Thyroid gland (tissue), 4 donors: ENCODE data around the gene HOXC10. TPM values are rescaled to one million over a fixed set of nuclear protein-coding genes. Genes with fewer than 3 reads are reported as not detected.

Source experiments
- DNase-seq, 2 donors: peaks; one replicate each; pipeline ENCODE4 v3.0.0-alpha.2; 2019
- H3K27ac ChIP-seq, 3 donors: fragments of 200-600 bp; sonication (generic); 1 replicate in 2 of 3; 2 replicates in 1 of 3; pipeline ENCODE4 v1.5.1; 2016 to 2019; ENCODE audit warnings: mild to moderate bottlenecking in 1 of 3, moderate library complexity in 1 of 3
- H3K27me3 ChIP-seq: fragments of 200-600 bp; sonication (generic); one replicate; pipeline ENCODE4 v1.5.1; 2019
- H3K36me3 ChIP-seq, 2 donors: fragments of 200-600 bp; sonication (generic); one replicate each; pipeline ENCODE4 v1.5.1; 2016 to 2019
- H3K4me1 ChIP-seq, 2 donors: fragments of 200-600 bp; sonication (generic); one replicate each; pipeline ENCODE4 v1.5.1; 2017 to 2019
- H3K4me3 ChIP-seq, 3 donors: fragments of 200-600 bp; sonication (generic); replicated peaks in 1 of 3; 1 replicate in 2 of 3; 2 replicates in 1 of 3; pipeline ENCODE4 v1.5.1; 2016; ENCODE audit warnings: mild to moderate bottlenecking in 1 of 3
- H3K9me3 ChIP-seq: fragments of 200-600 bp; sonication (generic); one replicate; pipeline ENCODE4 v1.5.1; 2017
- POLR2A ChIP-seq, 2 donors: fragments of 450-650 bp; IDR thresholded peaks; one replicate each; pipeline ENCODE4 v1.6.1; 2017; ENCODE audit warnings: antibody characterized with exemption in 2 of 2, mild to moderate bottlenecking in 2 of 2, moderate library complexity in 1 of 2
- WGBS, 2 donors: methylation state at CpG; one replicate each; pipeline ENCODE4 v1.1.5; 2017; 5-methylcytosine and 5-hydroxymethylcytosine counted together
- intact Hi-C: fragments of 100-400 bp; cut with DNase I; formaldehyde crosslinking; loops from one replicate; pipeline ENCODE4 v1.15.1; 2023
- total RNA-seq, 4 donors: library from RNA; depleted of rRNA; stranded (reverse); fragments of >200 nt; gene quantifications; one replicate each; pipeline ENCODE4 v1.2.3, GENCODE V29; 2016
- TF ChIP-seq, protein P1 (sequence below), 6 experiments: fragments of 200-600 bp in 3 of 6; fragments of 450-650 bp in 3 of 6; sonication (generic) in 3 of 6; IDR thresholded peaks; one replicate each; pipeline ENCODE4 v1.5.1; 2016 to 2019; ENCODE audit warnings: antibody characterized with exemption in 6 of 6, mild to moderate bottlenecking in 2 of 6, inconsistent platforms in 1 of 6, moderate library complexity in 1 of 6

The HOXC10 gene
- total RNA-seq, 4 donors from 2014 or later = not detected

DNA sequence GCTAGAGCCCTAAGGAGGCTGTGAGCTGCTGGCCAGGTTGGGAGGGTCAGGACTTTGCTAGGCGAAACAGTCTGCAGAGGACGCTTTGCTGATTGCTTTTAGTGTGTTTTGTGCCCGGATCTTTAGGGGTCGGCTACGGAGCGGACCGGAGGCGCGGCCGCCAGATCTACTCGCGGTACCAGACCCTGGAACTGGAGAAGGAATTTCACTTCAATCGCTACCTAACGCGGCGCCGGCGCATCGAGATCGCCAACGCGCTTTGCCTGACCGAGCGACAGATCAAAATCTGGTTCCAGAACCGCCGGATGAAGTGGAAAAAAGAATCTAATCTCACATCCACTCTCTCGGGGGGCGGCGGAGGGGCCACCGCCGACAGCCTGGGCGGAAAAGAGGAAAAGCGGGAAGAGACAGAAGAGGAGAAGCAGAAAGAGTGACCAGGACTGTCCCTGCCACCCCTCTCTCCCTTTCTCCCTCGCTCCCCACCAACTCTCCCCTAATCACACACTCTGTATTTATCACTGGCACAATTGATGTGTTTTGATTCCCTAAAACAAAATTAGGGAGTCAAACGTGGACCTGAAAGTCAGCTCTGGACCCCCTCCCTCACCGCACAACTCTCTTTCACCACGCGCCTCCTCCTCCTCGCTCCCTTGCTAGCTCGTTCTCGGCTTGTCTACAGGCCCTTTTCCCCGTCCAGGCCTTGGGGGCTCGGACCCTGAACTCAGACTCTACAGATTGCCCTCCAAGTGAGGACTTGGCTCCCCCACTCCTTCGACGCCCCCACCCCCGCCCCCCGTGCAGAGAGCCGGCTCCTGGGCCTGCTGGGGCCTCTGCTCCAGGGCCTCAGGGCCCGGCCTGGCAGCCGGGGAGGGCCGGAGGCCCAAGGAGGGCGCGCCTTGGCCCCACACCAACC, 44.8 kb downstream of the HOXC10 start:
- Histone ChIP-seq H3K36me3 (no peaks in the 10 kb centered on the region), H3K4me1 (peaks cover 0 to 29% of the 10 kb centered on the region in 2 donors), H3K4me3 (no peak overlapping the region), H3K9me3 (no peaks in the 10 kb centered on the region), H3K27ac (no peak overlapping the region), H3K27me3 (peaks cover 86% of the 10 kb centered on the region)
- DNase-seq = no peak
- intact Hi-C loops = no loop called here
- 20 to 27% methylated on average over 43 to 49 of the region's 53 CpGs for WGBS, 2 donors
- TF ChIP-seq, protein P1, sequence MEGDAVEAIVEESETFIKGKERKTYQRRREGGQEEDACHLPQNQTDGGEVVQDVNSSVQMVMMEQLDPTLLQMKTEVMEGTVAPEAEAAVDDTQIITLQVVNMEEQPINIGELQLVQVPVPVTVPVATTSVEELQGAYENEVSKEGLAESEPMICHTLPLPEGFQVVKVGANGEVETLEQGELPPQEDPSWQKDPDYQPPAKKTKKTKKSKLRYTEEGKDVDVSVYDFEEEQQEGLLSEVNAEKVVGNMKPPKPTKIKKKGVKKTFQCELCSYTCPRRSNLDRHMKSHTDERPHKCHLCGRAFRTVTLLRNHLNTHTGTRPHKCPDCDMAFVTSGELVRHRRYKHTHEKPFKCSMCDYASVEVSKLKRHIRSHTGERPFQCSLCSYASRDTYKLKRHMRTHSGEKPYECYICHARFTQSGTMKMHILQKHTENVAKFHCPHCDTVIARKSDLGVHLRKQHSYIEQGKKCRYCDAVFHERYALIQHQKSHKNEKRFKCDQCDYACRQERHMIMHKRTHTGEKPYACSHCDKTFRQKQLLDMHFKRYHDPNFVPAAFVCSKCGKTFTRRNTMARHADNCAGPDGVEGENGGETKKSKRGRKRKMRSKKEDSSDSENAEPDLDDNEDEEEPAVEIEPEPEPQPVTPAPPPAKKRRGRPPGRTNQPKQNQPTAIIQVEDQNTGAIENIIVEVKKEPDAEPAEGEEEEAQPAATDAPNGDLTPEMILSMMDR (IDR thresholded peaks at IDR 0.05) = no peak
- no peak for TF ChIP-seq POLR2A (IDR thresholded peaks at IDR 0.05)

- Histone ChIP-seq H3K4me1 (peaks cover 0 to 29% of the 10 kb centered on the region in 2 donors), H3K36me3 (no peaks in the 10 kb centered on the region), H3K27me3 (peaks cover 84% of the 10 kb centered on the region), H3K9me3 (no peaks in the 10 kb centered on the region), H3K27ac (no peak overlapping the region), H3K4me3 (no peak overlapping the region)
- DNase-seq = no peak
- no peak for TF ChIP-seq POLR2A (IDR thresholded peaks at IDR 0.05)
- TF ChIP-seq, protein P1 (IDR thresholded peaks at IDR 0.05) = no peak
- 29 to 33% methylated on average over 7 of the region's 7 CpGs for WGBS, 2 donors
- intact Hi-C loops = no loop called here
Observed at GRCh38 chr12:54030442-54030801, 45.5 kb downstream of the HOXC10 start.

GRCh38 chr12:54030889-54031471, 46.0 kb downstream of the HOXC10 start:
- no peaks in the 10 kb centered on the region for H3K36me3 ChIP-seq
- H3K27me3 ChIP-seq = peaks cover 79% of the 10 kb centered on the region
- TF ChIP-seq, protein P1 (IDR thresholded peaks at IDR 0.05) = no peak
- no peak for TF ChIP-seq POLR2A (IDR thresholded peaks at IDR 0.05)
- 7 to 15% methylated on average over 28 to 34 of the region's 46 CpGs for WGBS, 2 donors
- H3K4me1 ChIP-seq = peaks cover 0 to 29% of the 10 kb centered on the region in 2 donors
- H3K4me3 ChIP-seq = no peak overlapping the region
- H3K9me3 ChIP-seq = no peaks in the 10 kb centered on the region
- DNase-seq = no peak
- intact Hi-C loops = no loop called here
- H3K27ac ChIP-seq = no peak overlapping the region

- no peaks in the 10 kb centered on the region for H3K36me3 ChIP-seq
- peaks cover 0 to 34% of the 10 kb centered on the region in 2 donors for H3K4me1 ChIP-seq
- no peak overlapping the region for H3K27ac ChIP-seq
- DNase-seq = no peak
- WGBS, 2 donors = 16 to 29% methylated on average over 15 to 16 of the region's 16 CpGs
- intact Hi-C loops = no loop called here
- no peaks in the 10 kb centered on the region for H3K9me3 ChIP-seq
- H3K27me3 ChIP-seq = peaks cover 74% of the 10 kb centered on the region
- no peak overlapping the region for H3K4me3 ChIP-seq
- no peak for TF ChIP-seq POLR2A (IDR thresholded peaks at IDR 0.05)
- TF ChIP-seq, protein P1 (IDR thresholded peaks at IDR 0.05) = no peak
Observed at GRCh38 chr12:54031480-54031879, 46.5 kb downstream of the HOXC10 start.
